ENCODE measurements around the gene MEGF8.
A peak's percentile ranks its signal among the peaks of the same experiment; 100 is the strongest.

The MEGF8 gene

GRCh38 chr19:42422092-42422900 is 96.9 kb downstream of the MEGF8 start:
- no peak for DNase-seq

- peak; percentile 28 to 43 for DNase-seq
These were observed 97.5 kb downstream of the MEGF8 start for GRCh38 chr19:42422901-42423461.

- DNase-seq = peak; percentile 91 to 94
These were observed 98.3 kb downstream of the MEGF8 start for GRCh38 chr19:42423462-42424344.

- DNase-seq = no peak
These were observed 98.9 kb downstream of the MEGF8 start for GRCh38 chr19:42424345-42424707.

GRCh38 chr19:42424712-42425131 is 99.3 kb downstream of the MEGF8 start:
- no peak for DNase-seq

- DNase-seq = no peak
These were observed 101.2 kb downstream of the MEGF8 start for GRCh38 chr19:42426643-42427042.

GRCh38 chr19:42427313-42427712 is 101.9 kb downstream of the MEGF8 start, which contains the start of gene LIPE:
LIPE (minus strand) TSS chr19:42427388; CDS start chr19:42427149, 239 bp downstream.
- no peak for DNase-seq

All from stimulated activated CD4-positive, alpha-beta T cell treated with anti-CD3 and anti-CD28 coated beads, Interleukin-4, amount 100 ng/mL, for 4 hours (primary cell).